Measurements from ENCODE around the gene RLF. TPM values are rescaled to one million over a fixed set of nuclear protein-coding genes. Genes with fewer than 3 reads are reported as not detected.

The RLF gene
- total RNA-seq, 4 donors from 2014 or later = 7.9 to 21.0 (median 12.4) TPM

- H3K27ac ChIP-seq = peak overlapping the region in 1 of 4 donors; percentile 54
- WGBS, 2 donors = 52 to 82% methylated on average over 1 of the region's 1 CpG
- DNase-seq = no peak
- peaks cover 0 to 7% (median 0%) of the 10 kb centered on the region in 3 donors for H3K4me1 ChIP-seq
- no peak overlapping the region for H3K4me3 ChIP-seq
- intact Hi-C loops (cut with DNase I) = no loop called here
- H3K27me3 ChIP-seq = no peaks in the 10 kb centered on the region
- TF ChIP-seq CTCF (IDR thresholded peaks at IDR 0.05) (no peak), POLR2A (IDR thresholded peaks at IDR 0.05) (no peak)
- no peaks in the 10 kb centered on the region for H3K9me3 ChIP-seq
- H3K36me3 ChIP-seq = peaks cover 0 to 34% (median 9%) of the 10 kb centered on the region in 3 donors
Measured at GRCh38 chr1:40241362-40241761, 80.2 kb downstream of the RLF start.

- H3K4me3 ChIP-seq = no peak overlapping the region
- H3K27ac ChIP-seq = no peak overlapping the region
- intact Hi-C loops (cut with DNase I) = no loop called here
- peaks cover 0 to 7% (median 0%) of the 10 kb centered on the region in 3 donors for H3K4me1 ChIP-seq
- WGBS, 2 donors = 32 to 55% methylated on average over 2 of the region's 2 CpGs
- peaks cover 0 to 14% (median 0%) of the 10 kb centered on the region in 3 donors for H3K36me3 ChIP-seq
- no peaks in the 10 kb centered on the region for H3K27me3 ChIP-seq
- no peaks in the 10 kb centered on the region for H3K9me3 ChIP-seq
- TF ChIP-seq CTCF (IDR thresholded peaks at IDR 0.05) (no peak), POLR2A (IDR thresholded peaks at IDR 0.05) (no peak)
- no peak for DNase-seq
Measured at GRCh38 chr1:40243351-40243750, 82.2 kb downstream of the RLF start.

- H3K36me3 ChIP-seq = peaks cover 0 to 5% (median 0%) of the 10 kb centered on the region in 3 donors
- 50 to 67% methylated on average over 4 of the region's 4 CpGs for WGBS, 2 donors
- H3K4me1 ChIP-seq = peaks cover 0 to 7% (median 0%) of the 10 kb centered on the region in 3 donors
- TF ChIP-seq CTCF (IDR thresholded peaks at IDR 0.05) (no peak), POLR2A (IDR thresholded peaks at IDR 0.05) (no peak)
- H3K27me3 ChIP-seq = no peaks in the 10 kb centered on the region
- no peaks in the 10 kb centered on the region for H3K9me3 ChIP-seq
- no peak overlapping the region for H3K27ac ChIP-seq
- DNase-seq = no peak
- H3K4me3 ChIP-seq = no peak overlapping the region
- intact Hi-C loops (cut with DNase I) = no loop called here
Measured at GRCh38 chr1:40244138-40244744, 83.1 kb downstream of the RLF start.

- Histone ChIP-seq H3K4me3 (no peak overlapping the region), H3K9me3 (no peaks in the 10 kb centered on the region), H3K4me1 (peaks cover 0 to 7% (median 0%) of the 10 kb centered on the region in 3 donors), H3K27me3 (no peaks in the 10 kb centered on the region), H3K27ac (no peak overlapping the region), H3K36me3 (no peaks in the 10 kb centered on the region)
- 91 to 93% methylated on average over 3 of the region's 3 CpGs for WGBS, 2 donors
- no peak for DNase-seq
- TF ChIP-seq CTCF (IDR thresholded peaks at IDR 0.05) (no peak), POLR2A (IDR thresholded peaks at IDR 0.05) (no peak)
- intact Hi-C loops (cut with DNase I) = no loop called here
Measured at GRCh38 chr1:40245686-40246085, 84.5 kb downstream of the RLF start.

- H3K4me1 ChIP-seq = no peaks in the 10 kb centered on the region
- no peak within 1 kb of the TSS for H3K27ac ChIP-seq
- WGBS, 2 donors = 53 to 64% methylated on average over 1 of the region's 1 CpG
- no peak within 1 kb of the TSS for H3K4me3 ChIP-seq
- intact Hi-C loops (cut with DNase I) = no loop called here
- TF ChIP-seq POLR2A (IDR thresholded peaks at IDR 0.05) = no peak
- TF ChIP-seq CTCF (IDR thresholded peaks at IDR 0.05) = no peak
- H3K27me3 ChIP-seq = no peaks in the 10 kb centered on the region
- no peak for DNase-seq
- H3K36me3 ChIP-seq = no peaks in the 10 kb centered on the region
- H3K9me3 ChIP-seq = no peaks in the 10 kb centered on the region
Measured at GRCh38 chr1:40247655-40248054, 86.5 kb downstream of the RLF start, which contains the start of gene TMCO2. TSS of gene TMCO2 (plus strand) at chr1:40247937. CDS start at chr1:40247994, 57 bp downstream.

Measured in esophagus squamous epithelium (tissue), 5 donors.